Thyroid gland (tissue), 4 donors: Measurements from ENCODE around the gene EWSR1. TPM values are rescaled to one million over a fixed set of nuclear protein-coding genes. Genes with fewer than 3 reads are reported as not detected.
A peak's percentile ranks its signal among the peaks of the same experiment; 100 is the strongest.

Experiments used
- DNase-seq, 2 donors: peaks; one replicate each; pipeline ENCODE4 v3.0.0-alpha.2; 2019
- H3K27ac ChIP-seq, 3 donors: fragments of 200-600 bp; sonication (generic); 1 replicate in 2 of 3; 2 replicates in 1 of 3; pipeline ENCODE4 v1.5.1; 2016 to 2019; ENCODE audit warnings: mild to moderate bottlenecking in 1 of 3, moderate library complexity in 1 of 3
- H3K27me3 ChIP-seq: fragments of 200-600 bp; sonication (generic); one replicate; pipeline ENCODE4 v1.5.1; 2019
- H3K36me3 ChIP-seq, 2 donors: fragments of 200-600 bp; sonication (generic); one replicate each; pipeline ENCODE4 v1.5.1; 2016 to 2019
- H3K4me1 ChIP-seq, 2 donors: fragments of 200-600 bp; sonication (generic); one replicate each; pipeline ENCODE4 v1.5.1; 2017 to 2019
- H3K4me3 ChIP-seq, 3 donors: fragments of 200-600 bp; sonication (generic); replicated peaks in 1 of 3; 1 replicate in 2 of 3; 2 replicates in 1 of 3; pipeline ENCODE4 v1.5.1; 2016; ENCODE audit warnings: mild to moderate bottlenecking in 1 of 3
- H3K9me3 ChIP-seq: fragments of 200-600 bp; sonication (generic); one replicate; pipeline ENCODE4 v1.5.1; 2017
- POLR2A ChIP-seq, 2 donors: fragments of 450-650 bp; IDR thresholded peaks; one replicate each; pipeline ENCODE4 v1.6.1; 2017; ENCODE audit warnings: antibody characterized with exemption in 2 of 2, mild to moderate bottlenecking in 2 of 2, moderate library complexity in 1 of 2
- WGBS, 2 donors: methylation state at CpG; one replicate each; pipeline ENCODE4 v1.1.5; 2017; 5-methylcytosine and 5-hydroxymethylcytosine counted together
- intact Hi-C: fragments of 100-400 bp; cut with DNase I; formaldehyde crosslinking; loops from one replicate; pipeline ENCODE4 v1.15.1; 2023
- total RNA-seq, 4 donors: library from RNA; depleted of rRNA; stranded (reverse); fragments of >200 nt; gene quantifications; one replicate each; pipeline ENCODE4 v1.2.3, GENCODE V29; 2016
- TF ChIP-seq, protein P1 (sequence below), 6 experiments: fragments of 200-600 bp in 3 of 6; fragments of 450-650 bp in 3 of 6; sonication (generic) in 3 of 6; IDR thresholded peaks; one replicate each; pipeline ENCODE4 v1.5.1; 2016 to 2019; ENCODE audit warnings: antibody characterized with exemption in 6 of 6, mild to moderate bottlenecking in 2 of 6, inconsistent platforms in 1 of 6, moderate library complexity in 1 of 6

EWSR1 gene
- total RNA-seq, 4 donors from 2014 or later = 205 to 290 (median 258) TPM

DNA sequence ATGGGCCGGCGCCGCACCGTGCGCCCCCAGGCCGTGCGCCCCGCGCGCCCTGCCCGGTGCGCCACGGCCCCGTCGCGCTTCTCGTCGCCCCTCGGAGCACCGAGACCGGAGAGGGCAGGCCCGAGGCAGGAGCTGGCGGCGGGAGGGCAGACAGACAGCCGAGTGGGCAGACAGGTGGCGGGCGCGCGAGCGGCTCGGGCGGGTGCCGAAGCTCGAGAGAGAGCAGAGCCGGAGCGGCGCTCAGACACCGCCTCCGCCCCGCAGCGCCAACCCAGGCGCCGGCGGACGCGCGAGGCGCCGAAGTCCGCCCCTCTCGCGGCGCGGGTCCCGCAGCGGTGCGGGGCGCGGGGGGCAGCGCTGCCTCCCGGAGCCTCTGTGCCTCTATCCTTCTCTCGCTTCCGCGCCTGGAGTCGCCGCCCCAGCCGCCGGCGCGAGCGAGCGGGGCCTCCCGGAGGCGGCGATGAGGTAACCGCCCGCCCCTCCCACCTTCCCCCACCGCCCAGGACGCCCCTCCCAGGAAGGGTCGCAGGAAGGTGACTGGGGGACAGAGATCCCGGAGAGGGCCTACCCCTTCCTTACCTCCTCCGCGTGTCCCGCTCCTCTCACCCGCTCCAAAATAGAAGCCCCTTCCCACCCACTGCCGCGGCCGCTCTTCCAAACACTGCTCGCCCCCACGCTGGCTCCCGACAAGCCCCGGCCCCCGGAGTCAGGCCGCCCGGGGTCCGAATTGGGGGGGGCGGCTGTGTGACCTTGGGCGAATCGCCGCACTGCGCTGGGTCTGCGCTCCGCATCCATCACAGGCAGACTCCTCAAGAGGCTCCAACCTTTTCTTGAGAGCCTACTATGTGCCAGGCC, 47.4 kb downstream of the EWSR1 start, which contains the start of gene RASL10A:
Gene RASL10A, minus strand, starts transcription at position 412 of the 855 bp plus-strand sequence. CDS start 451 bp downstream, outside the sequence.
- no peak for DNase-seq
- no peak for TF ChIP-seq POLR2A (IDR thresholded peaks at IDR 0.05)
- TF ChIP-seq, protein P1, sequence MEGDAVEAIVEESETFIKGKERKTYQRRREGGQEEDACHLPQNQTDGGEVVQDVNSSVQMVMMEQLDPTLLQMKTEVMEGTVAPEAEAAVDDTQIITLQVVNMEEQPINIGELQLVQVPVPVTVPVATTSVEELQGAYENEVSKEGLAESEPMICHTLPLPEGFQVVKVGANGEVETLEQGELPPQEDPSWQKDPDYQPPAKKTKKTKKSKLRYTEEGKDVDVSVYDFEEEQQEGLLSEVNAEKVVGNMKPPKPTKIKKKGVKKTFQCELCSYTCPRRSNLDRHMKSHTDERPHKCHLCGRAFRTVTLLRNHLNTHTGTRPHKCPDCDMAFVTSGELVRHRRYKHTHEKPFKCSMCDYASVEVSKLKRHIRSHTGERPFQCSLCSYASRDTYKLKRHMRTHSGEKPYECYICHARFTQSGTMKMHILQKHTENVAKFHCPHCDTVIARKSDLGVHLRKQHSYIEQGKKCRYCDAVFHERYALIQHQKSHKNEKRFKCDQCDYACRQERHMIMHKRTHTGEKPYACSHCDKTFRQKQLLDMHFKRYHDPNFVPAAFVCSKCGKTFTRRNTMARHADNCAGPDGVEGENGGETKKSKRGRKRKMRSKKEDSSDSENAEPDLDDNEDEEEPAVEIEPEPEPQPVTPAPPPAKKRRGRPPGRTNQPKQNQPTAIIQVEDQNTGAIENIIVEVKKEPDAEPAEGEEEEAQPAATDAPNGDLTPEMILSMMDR (IDR thresholded peaks at IDR 0.05) = no peak

GRCh38 chr22:29316141-29316828, 48.2 kb downstream of the EWSR1 start:
- Histone ChIP-seq H3K36me3 (no peaks in the 10 kb centered on the region), H3K27me3 (peaks cover 17% of the 10 kb centered on the region), H3K27ac (no peak overlapping the region), H3K4me1 (peaks cover 21 to 38% of the 10 kb centered on the region in 2 donors), H3K4me3 (no peak overlapping the region), H3K9me3 (no peaks in the 10 kb centered on the region)
- DNase-seq = peak in 1 of 2 donors; percentile 1
- no peak for TF ChIP-seq POLR2A (IDR thresholded peaks at IDR 0.05)
- TF ChIP-seq, protein P1 (IDR thresholded peaks at IDR 0.05) = no peak
- 63 to 71% methylated on average over 18 of the region's 18 CpGs for WGBS, 2 donors
- intact Hi-C loops = loop anchor here (10.0 kb wide), 1 partner anchor 69 kb away; the partner anchor contains the start of gene AP1B1

More for the DNA sequence above, 47.4 kb downstream of the EWSR1 start, which contains the start of gene RASL10A:
- Histone ChIP-seq H3K27ac (no peak within 1 kb of the TSS), H3K4me1 (peaks cover 24 to 46% of the 10 kb centered on the region in 2 donors), H3K4me3 (peak within 1 kb of the TSS in 1 of 3 donors; percentile 14), H3K36me3 (no peaks in the 10 kb centered on the region), H3K27me3 (peaks cover 17% of the 10 kb centered on the region), H3K9me3 (no peaks in the 10 kb centered on the region)
- intact Hi-C loops = loop anchor here (10.0 kb wide), 1 partner anchor 69 kb away; the partner anchor contains the start of gene AP1B1
- WGBS, 2 donors = 11% methylated on average over 22 to 29 of the region's 103 CpGs

DNA sequence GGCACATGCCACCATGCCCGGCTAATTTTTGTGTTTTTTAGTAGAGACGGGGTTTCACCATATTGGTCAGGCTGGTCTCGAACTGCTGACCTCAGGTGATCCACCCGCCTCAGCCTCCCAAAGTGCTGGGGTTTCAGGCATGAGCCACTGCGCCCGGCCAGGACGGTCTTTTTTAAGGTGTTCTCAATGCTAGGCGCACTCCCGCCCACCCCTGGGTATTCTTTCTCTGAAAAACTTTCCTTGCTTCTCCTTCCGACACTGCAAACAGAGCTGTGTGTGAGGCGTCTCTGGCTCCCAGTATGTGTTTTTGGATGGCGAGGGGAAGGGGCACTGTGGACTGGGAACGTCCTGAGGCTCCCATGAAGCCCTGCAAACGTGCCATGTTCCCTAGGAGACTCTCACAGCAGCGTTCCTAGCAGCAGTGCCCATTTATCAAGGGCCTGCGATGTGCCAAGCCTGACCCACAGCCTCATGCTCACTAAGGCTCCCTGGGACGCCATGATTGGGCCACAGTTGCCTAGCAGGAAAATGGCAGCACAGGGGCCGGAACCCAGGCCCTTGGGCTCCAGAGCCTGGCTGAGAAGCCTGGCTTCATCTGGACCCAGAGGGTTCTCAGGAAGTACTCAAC, 49.9 kb downstream of the EWSR1 start:
- no peak overlapping the region for H3K27ac ChIP-seq
- no peaks in the 10 kb centered on the region for H3K36me3 ChIP-seq
- H3K9me3 ChIP-seq = no peaks in the 10 kb centered on the region
- H3K4me1 ChIP-seq = peaks cover 16 to 29% of the 10 kb centered on the region in 2 donors
- intact Hi-C loops = loop anchor here (10.0 kb wide), 1 partner anchor 67 kb away; the partner anchor contains the start of gene AP1B1
- no peak for DNase-seq
- no peak overlapping the region for H3K4me3 ChIP-seq
- TF ChIP-seq, protein P1 (IDR thresholded peaks at IDR 0.05) = no peak
- no peak for TF ChIP-seq POLR2A (IDR thresholded peaks at IDR 0.05)
- H3K27me3 ChIP-seq = peaks cover 17% of the 10 kb centered on the region
- 94 to 96% methylated on average over 11 to 16 of the region's 18 CpGs for whole genome bisulfite sequencing, 2 donors

DNA sequence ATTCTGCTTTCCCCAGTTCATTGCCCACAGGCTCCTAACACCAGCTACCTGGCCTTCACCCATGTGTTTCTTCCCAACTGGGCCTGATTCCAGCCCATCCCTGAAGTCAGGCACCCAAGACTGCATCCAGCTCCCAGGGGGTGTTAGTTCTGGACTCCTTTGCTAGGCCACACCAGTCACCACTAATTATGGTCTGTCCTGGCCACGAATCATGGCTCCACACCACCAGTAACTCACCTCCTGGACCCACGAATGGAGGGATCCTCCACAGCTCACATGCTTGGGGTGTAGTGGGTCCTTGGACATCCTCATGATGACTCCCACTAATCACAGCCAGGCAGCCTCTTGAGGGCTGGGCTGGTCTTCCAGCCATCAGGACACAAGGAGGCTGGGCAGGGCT, 51.0 kb downstream of the EWSR1 start:
- TF ChIP-seq, protein P1 (IDR thresholded peaks at IDR 0.05) = no peak
- no peak for TF ChIP-seq POLR2A (IDR thresholded peaks at IDR 0.05)
- Histone ChIP-seq H3K36me3 (no peaks in the 10 kb centered on the region), H3K27ac (no peak overlapping the region), H3K4me3 (no peak overlapping the region), H3K9me3 (no peaks in the 10 kb centered on the region), H3K4me1 (peaks cover 6 to 18% of the 10 kb centered on the region in 2 donors), H3K27me3 (peaks cover 10% of the 10 kb centered on the region)
- DNase-seq = peak in 1 of 2 donors; percentile 26
- intact Hi-C loops = loop anchor here (10.0 kb wide), 1 partner anchor 66 kb away; the partner anchor contains the start of gene AP1B1
- WGBS, 2 donors = 52 to 58% methylated on average over 2 of the region's 2 CpGs
